ENCODE data around the gene SLC6A19.

The SLC6A19 gene

GRCh38 chr5:1224631-1225030 is 23.2 kb downstream of the SLC6A19 start:
- Histone ChIP-seq H3K27ac (replicated peaks) (no peak overlapping the region), H3K27me3 (ENCODE audit: insufficient read depth, poor library complexity, severe bottlenecking) (no peaks in the 10 kb centered on the region), H3K4me3 (replicated peaks; ENCODE audit: insufficient read depth, low read length) (no peak overlapping the region)
- DNase-seq (ENCODE audit: low read depth in 1 of 2, low spot score in 1 of 2): no peak
- TF ChIP-seq GABPA (IDR thresholded peaks at IDR 0.05; ENCODE audit: low read depth) (no peak), POLR2AphosphoS5 (IDR thresholded peaks at IDR 0.05; ENCODE audit: low read depth) (no peak), REST (IDR thresholded peaks at IDR 0.05; ENCODE audit: insufficient replicate concordance, low read depth) (no peak), SPI1 (IDR thresholded peaks at IDR 0.05; ENCODE audit: borderline replicate concordance, low read depth) (no peak), CTCF (IDR thresholded peaks at IDR 0.05; ENCODE audit: insufficient read depth, low read length) (no peak)

- no peak for DNase-seq (ENCODE audit: low read depth in 1 of 2, low spot score in 1 of 2)
- H3K27me3 ChIP-seq (ENCODE audit: insufficient read depth, poor library complexity, severe bottlenecking): no peaks in the 10 kb centered on the region
- no peak within 1 kb of the TSS for H3K4me3 ChIP-seq (replicated peaks; ENCODE audit: insufficient read depth, low read length)
- no peak within 1 kb of the TSS for H3K27ac ChIP-seq (replicated peaks)
- TF ChIP-seq REST (IDR thresholded peaks at IDR 0.05; ENCODE audit: insufficient replicate concordance, low read depth) (no peak), CTCF (IDR thresholded peaks at IDR 0.05; ENCODE audit: insufficient read depth, low read length) (no peak), SPI1 (IDR thresholded peaks at IDR 0.05; ENCODE audit: borderline replicate concordance, low read depth) (no peak), GABPA (IDR thresholded peaks at IDR 0.05; ENCODE audit: low read depth) (no peak), POLR2AphosphoS5 (IDR thresholded peaks at IDR 0.05; ENCODE audit: low read depth) (no peak)
These were observed 23.7 kb downstream of the SLC6A19 start, which contains the start of gene SLC6A18 for GRCh38 chr5:1225081-1225480. SLC6A18 (plus strand) TSS chr5:1225381; CDS start chr5:1225478, 97 bp downstream.

GRCh38 chr5:1226231-1226630 is 24.8 kb downstream of the SLC6A19 start:
- Histone ChIP-seq H3K4me3 (replicated peaks; ENCODE audit: insufficient read depth, low read length) (no peak overlapping the region), H3K27me3 (ENCODE audit: insufficient read depth, poor library complexity, severe bottlenecking) (no peaks in the 10 kb centered on the region), H3K27ac (replicated peaks) (no peak overlapping the region)
- DNase-seq (ENCODE audit: low read depth in 1 of 2, low spot score in 1 of 2): no peak
- TF ChIP-seq GABPA (IDR thresholded peaks at IDR 0.05; ENCODE audit: low read depth): no peak
- TF ChIP-seq SPI1 (IDR thresholded peaks at IDR 0.05; ENCODE audit: borderline replicate concordance, low read depth): no peak
- no peak for TF ChIP-seq POLR2AphosphoS5 (IDR thresholded peaks at IDR 0.05; ENCODE audit: low read depth)
- no peak for TF ChIP-seq CTCF (IDR thresholded peaks at IDR 0.05; ENCODE audit: insufficient read depth, low read length)
